Measurements from ENCODE around the gene DCHS2. TPM values are rescaled to one million over a fixed set of nuclear protein-coding genes. Genes with fewer than 3 reads are reported as not detected.
"Not testable (repeated sequence)": the region's sequence is repeated elsewhere in the genome, so short reads cannot be mapped to it uniquely, and the experiment has no call there.

DCHS2 gene
- total RNA-seq, 2 donors from 2014 or later: 0.03 TPM; not detected in 1

DNA sequence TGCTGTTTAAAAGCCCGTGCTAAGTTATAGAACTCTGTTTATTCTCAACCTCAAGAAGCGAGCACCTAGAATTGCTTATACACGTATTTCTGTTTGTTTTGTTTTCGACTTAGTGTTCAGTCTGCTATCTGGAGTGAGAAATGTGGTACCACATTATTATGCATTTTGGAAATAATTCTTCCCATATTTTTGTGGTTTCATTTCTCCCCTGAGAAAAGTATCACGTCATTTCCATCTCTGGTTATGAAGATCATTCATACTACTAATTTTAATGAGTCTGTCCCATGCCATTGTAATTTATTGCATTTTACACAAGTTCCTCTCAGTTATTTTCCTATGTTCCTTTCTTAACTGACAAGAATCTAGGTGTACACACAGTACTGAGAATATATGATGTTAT, 186.0 kb downstream of the DCHS2 start:
- intact Hi-C loops (cut with DNase I): no loop called here
- ATAC-seq: no peak
- no peak for DNase-seq

GRCh38 chr4:154304679-154305078, 186.9 kb downstream of the DCHS2 start:
- intact Hi-C loops (cut with DNase I): no loop called here
- ATAC-seq: no peak

GRCh38 chr4:154294652-154295350, 196.8 kb downstream of the DCHS2 start:
- ATAC-seq: no peak
- intact Hi-C loops (cut with DNase I): no loop called here
- DNase-seq: no peak

More at GRCh38 chr4:154304679-154305078, 186.9 kb downstream of the DCHS2 start:
- DNase-seq: no peak

DNA sequence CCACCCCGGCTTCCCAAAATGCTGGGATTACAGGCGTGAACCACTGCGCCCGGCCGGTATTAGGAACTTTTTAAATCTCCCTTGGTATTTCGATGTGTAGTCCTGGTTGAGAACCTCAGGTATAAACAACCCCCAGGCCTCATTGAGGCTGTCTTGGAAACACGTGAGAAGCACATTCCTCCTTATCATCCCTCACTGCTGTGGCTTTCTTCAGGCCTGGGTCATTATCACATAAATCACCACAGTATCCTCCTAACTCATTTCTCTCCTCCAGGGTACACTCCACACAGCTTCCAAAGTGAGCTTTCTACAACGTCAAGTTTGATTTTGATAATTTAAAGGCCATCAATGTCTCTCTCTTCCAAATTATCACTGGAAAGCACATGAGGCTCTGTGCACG, 198.2 kb downstream of the DCHS2 start:
- ATAC-seq: no peak
- no peak for DNase-seq
- intact Hi-C loops (cut with DNase I): no loop called here

DNA sequence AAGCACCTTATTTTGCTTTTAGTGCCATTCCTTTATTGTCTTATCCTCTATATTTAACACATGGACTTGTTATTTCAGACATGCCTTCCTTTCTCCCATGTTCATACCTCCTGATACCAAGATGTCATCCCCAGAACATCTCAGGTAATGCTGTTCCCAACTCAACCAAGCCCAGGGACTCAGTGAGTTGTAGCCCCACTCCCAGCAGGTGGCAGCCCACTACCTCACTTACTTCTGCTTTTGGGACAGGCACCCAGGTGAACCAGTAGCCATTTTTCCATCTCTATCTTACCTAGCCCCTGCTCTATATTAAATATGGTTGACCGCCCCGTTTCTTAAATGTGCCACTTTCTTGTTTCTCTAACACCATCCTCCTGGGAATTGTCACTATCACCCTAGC, 199.0 kb downstream of the DCHS2 start:
- DNase-seq: no peak
- intact Hi-C loops (cut with DNase I): no loop called here
- no peak for ATAC-seq

GRCh38 chr4:154277172-154277571, 214.4 kb downstream of the DCHS2 start:
- intact Hi-C loops (cut with DNase I): no loop called here
- ATAC-seq (no peak), DNase-seq (no peak)

DNA sequence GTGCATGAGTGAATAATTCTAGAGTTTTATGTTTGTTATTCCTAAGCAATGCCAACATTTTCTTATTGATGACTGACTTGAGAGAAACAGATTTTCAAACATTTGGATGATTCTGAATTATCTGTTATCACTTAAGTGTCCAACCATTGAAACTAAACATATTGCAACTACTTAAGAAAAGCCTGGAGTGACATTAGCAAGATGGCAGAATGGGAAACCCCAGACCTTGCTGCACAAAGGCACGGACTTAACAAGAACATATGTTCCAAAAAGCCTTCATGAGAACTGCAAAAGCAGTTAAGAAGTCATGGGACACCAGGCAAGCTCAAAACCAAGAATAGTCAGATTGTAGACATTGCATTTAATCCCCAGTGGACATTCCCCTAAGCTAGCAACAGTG, 215.1 kb downstream of the DCHS2 start:
- intact Hi-C loops (cut with DNase I): no loop called here
- DNase-seq: no peak
- no peak for ATAC-seq

DNA sequence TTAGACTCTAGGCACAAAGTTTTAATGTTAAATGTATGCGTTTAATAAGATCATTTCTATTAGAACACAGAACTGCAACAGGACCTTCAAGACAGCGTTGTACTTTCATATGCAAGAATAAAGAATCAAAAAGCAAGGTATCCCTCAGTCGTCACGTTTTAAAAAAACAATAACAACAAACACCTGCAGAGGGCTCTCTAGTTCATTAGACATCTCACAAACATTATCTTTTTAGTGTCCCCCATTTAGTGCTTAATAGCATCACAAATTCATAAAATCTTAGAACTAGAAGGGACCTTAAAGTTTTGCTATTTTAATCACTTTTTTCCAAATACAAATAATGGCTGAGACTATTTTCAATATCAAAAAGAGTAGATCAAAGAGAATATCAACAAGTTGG, 236.6 kb downstream of the DCHS2 start:
- DNase-seq (no peak), ATAC-seq (no peak)
- intact Hi-C loops (cut with DNase I): no loop called here

GRCh38 chr4:154234576-154234975, 257.0 kb downstream of the DCHS2 start:
- no peak for DNase-seq
- ATAC-seq: no peak
- intact Hi-C loops (cut with DNase I): no loop called here

DNA sequence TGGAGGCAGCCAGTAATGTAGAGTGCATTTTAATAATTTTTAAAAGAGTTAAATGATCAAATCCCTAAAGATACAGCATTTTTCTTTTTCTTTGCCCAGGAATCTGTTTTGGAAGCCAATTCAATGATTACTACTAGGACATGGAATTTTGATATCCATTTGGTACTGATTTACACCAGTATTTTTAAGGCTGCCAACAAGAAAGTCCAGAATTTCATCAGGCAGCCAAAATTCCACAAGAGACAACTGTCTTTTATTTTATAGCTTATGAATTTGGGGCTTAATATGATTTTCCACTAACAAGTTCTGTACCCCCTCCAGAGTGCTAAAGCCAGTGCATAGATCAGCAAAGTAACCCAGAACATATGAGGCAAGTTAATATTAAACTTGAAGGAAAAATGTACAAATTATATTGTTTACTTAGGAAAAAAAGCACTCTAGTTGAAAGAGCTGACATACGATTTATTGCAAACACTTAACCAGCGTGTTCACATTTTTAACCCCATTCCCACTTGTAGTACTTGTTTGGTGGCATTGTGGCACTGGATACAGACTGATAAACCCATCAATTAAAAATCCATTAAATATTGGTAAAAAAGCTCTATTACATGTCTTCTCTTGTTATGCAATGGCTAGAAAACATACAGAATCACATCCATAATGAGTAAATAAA, 259.7 kb downstream of the DCHS2 start:
- ATAC-seq (no peak), DNase-seq (no peak)
- intact Hi-C loops (cut with DNase I): no loop called here

DNA sequence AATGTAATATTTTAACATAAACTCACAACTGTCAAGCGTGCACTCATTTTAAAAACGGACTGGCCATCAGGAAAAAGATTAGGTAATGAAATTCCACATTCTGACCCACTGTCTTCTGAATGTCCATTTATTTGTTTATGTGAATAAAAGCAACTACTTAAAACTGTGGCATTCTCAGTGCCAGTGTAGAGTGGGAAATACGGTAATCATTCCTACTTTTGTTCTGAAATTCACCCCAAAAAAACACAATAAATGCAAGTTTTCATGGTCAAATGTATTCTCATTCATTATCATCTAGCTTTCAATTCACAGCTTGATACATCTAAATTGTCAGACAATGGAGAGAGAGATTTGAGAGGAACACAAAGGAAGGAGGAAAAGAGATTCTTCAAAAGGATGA, 260.9 kb downstream of the DCHS2 start:
- ATAC-seq (no peak), DNase-seq (no peak)
- intact Hi-C loops (cut with DNase I): no loop called here

DNA sequence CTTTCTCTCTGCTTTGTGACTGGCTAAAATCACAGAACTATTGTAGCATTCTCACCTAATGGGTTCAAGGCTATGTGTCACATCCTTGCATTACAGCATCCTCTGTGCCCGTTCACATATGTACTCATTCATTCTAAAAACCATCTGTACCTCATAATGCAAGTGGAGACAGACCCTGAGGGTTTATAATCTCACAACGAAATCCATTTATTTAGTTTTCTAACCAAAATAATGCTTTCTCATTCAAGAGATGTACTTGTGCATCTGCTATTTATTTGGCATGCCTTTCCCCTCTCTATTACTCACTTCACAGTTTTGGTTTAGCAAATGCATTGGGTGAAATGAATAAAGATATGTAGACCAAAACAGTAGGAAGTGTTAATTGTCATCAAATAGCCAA, 261.5 kb downstream of the DCHS2 start:
- intact Hi-C loops (cut with DNase I): no loop called here
- DNase-seq (no peak), ATAC-seq (no peak)

DNA sequence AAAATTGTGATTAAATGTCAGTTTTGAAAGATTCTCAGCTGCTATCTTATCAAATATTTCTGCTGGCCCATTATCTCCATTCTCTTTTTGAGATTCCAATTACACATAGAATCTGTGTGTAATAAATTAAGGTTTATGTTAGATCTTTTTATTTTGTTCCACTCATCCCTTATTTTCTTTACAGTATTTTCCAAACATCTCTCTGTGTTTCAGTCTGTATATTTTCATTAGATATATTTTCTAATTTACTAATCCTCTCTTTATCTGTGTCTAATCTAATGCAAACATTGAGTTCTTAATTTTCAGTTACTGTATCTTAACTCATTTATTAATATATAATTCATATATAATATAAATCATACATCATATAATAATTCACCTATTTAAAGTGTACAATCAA, 268.7 kb downstream of the DCHS2 start:
- intact Hi-C loops (cut with DNase I): no loop called here
- ATAC-seq: no peak
- DNase-seq: no peak

- no peak for ATAC-seq
- intact Hi-C loops (cut with DNase I): no loop called here
- no peak for DNase-seq
Observed at GRCh38 chr4:154218051-154218450, 273.5 kb downstream of the DCHS2 start.

DNA sequence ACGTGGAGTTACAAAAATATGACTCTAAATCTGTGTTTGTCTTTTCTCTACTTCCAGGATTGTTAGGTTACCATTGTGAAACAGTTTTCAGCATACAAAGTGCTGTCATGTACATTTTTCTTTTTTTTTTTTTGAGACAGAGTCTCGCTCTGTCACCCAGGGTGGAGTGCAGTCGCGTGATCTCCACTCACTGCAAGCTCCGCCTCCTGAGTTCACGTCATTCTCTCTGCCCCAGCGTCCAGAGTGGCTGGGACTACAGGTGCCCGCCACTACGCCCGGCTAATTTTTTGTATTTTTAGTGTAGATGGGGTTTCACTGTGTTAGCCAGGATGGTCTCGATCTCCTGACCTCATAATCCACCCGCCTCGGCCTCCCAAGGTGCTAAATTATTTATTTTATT, 274.2 kb downstream of the DCHS2 start:
- intact Hi-C loops (cut with DNase I); DNase-seq; ATAC-seq: not testable (repeated sequence)

DNA sequence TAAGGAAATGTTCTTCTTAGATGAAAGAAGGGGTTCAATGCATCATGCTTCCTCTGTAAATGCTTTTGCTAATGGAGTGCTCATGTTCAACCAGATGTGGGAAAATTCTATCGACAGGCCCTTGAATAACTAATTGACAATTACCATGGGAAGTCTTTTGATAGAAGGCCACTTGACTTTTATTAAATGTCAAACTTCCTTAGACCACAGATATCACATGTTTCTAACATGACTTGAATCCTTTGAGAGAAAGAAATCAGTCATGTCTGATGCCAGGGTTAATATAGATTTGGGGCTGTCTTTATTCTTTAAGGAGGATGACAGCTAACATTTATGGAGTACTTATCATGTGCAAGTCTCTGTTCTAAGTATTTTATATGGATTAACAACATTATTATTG, 280.1 kb downstream of the DCHS2 start:
- DNase-seq: no peak
- ATAC-seq: no peak
- intact Hi-C loops (cut with DNase I): no loop called here

DNA sequence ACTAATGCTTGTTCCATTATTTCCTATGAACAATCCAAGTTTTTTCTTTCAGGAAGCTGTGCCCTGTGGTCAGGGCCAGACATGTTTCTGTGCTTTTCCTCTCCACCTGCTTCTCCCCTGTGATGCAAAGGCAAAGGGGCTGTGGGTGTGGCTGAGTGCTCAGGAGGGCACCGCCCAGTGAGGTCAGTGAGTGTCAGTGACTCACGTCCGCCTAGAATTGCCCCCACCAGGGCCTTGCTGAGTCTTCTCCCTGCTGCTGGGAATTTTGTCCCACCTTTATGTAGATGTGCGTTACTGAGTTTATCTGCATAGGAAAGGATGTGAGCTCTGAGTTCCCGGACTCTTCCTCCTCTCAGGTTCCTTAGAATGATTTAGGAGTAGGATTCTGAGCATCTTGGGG, 283.2 kb downstream of the DCHS2 start:
- intact Hi-C loops (cut with DNase I): no loop called here
- no peak for DNase-seq
- ATAC-seq: no peak

DNA sequence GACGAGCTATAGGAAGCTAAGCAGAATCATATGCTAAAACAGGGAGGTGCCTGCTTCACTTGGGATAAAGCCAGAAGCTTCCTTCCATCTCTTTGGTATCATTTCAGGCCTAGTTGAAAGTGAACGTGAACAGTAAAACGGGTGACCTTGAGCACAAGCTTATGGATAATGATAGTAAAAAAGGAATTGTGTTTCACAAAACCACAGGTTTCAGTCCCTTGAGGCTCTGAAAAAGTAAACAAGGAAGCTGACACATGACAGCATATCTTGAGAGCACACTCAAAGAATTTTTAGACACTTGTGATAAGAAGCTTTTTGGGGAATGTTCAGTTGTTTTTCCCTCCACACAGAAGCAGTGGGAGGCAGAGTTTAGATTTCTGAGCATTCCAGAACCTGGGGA, 286.1 kb downstream of the DCHS2 start:
- intact Hi-C loops (cut with DNase I): no loop called here
- ATAC-seq (no peak), DNase-seq (no peak)

DNA sequence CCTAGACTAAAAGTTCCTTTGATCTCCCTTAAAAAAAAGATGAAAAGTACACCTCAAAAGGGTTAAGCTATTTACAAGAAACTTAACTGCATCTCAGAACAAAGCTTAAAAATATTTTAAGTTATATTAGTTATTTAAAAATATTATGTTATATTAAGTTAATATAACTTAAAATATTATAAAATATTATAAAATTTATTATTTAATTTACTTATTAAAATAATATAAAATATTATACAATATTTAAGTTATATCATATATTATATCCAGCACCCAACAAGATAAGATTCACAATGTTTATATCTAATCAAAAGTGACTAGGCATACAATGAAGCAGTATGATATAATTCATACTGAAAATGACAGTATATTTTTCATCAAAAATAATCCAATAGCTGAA, 296.9 kb downstream of the DCHS2 start:
- intact Hi-C loops (cut with DNase I): no loop called here
- no peak for ATAC-seq
- no peak for DNase-seq

- DNase-seq (no peak), ATAC-seq (no peak)
- intact Hi-C loops (cut with DNase I): no loop called here
Observed at GRCh38 chr4:154192585-154192984, 299.0 kb downstream of the DCHS2 start.

- no peak for DNase-seq
- intact Hi-C loops (cut with DNase I): no loop called here
- ATAC-seq: no peak
Observed at GRCh38 chr4:154189346-154189745, 302.3 kb downstream of the DCHS2 start.
